ENCODE results near the gene NHS. TPM values are rescaled to one million over a fixed set of nuclear protein-coding genes. Genes with fewer than 3 reads are reported as not detected.

NHS gene
- total RNA-seq, 1 experiment from 2014 or later: 5.7 TPM

- Histone ChIP-seq H3K9ac (ENCODE audit: low read length) (no peak overlapping the region), H3K9me2 (ENCODE audit: insufficient read depth) (no peaks in the 10 kb centered on the region), H3K27ac (ENCODE audit: low read depth, low read length) (no peak overlapping the region), H3K4me1 (ENCODE audit: control insufficient read depth in 1 of 2, insufficient read depth in 2 of 2, low read length in 2 of 2) (0 out of 4 replicates have a peak, but pooled peaks cover 0 to 2% of the 10 kb centered on the region in 2 experiments), H3K4me2 (ENCODE audit: low read length) (no peak overlapping the region), H3K79me2 (ENCODE audit: insufficient read depth, low read length) (no peaks in the 10 kb centered on the region), H3K27me3 (ENCODE audit: insufficient read depth, low read length) (no peaks in the 10 kb centered on the region), H2AFZ (ENCODE audit: low read depth, low read length, poor library complexity, severe bottlenecking) (no peak overlapping the region), H4K20me1 (ENCODE audit: insufficient read depth) (no peaks in the 10 kb centered on the region), H3K36me3 (ENCODE audit: control insufficient read depth in 1 of 2, insufficient read depth in 2 of 2, low read length in 2 of 2) (no peaks in the 10 kb centered on the region), H3K4me3 (replicated peaks in 1 of 2; ENCODE audit: low read depth in 1 of 2, low read length in 2 of 2) (no peak overlapping the region), H3K9me3 (ENCODE audit: control insufficient read depth in 1 of 2, insufficient read depth in 1 of 2, low read depth in 1 of 2, low read length in 2 of 2) (no peaks in the 10 kb centered on the region)
- ChIA-PET RAD21 (ENCODE audit: low non-redundant PET in 1 of 2, low total read pairs in 2 of 2, uncharacterized antibody in 2 of 2, unreplicated experiment in 2 of 2) (no interaction called here), POLR2A (no interaction called here), CTCF (no interaction called here)
- DNase-seq (ENCODE audit: low read depth, low spot score) (no peak), ATAC-seq (no peak)
- TF ChIP-seq MAX (IDR thresholded peaks at IDR 0.05): no peak
- no peak for TF ChIP-seq RAD21 (IDR thresholded peaks at IDR 0.05; ENCODE audit: low read depth)
- no peak for TF ChIP-seq TCF7L2 (IDR thresholded peaks at IDR 0.05; ENCODE audit: borderline replicate concordance, extremely low read depth, insufficient read depth, insufficient read length)
- no peak for TF ChIP-seq SRF (IDR thresholded peaks at IDR 0.05; ENCODE audit: low read depth)
- BruUV-seq (replicated peaks): no TSS peak
- intact Hi-C loops (cut with micrococcal nuclease): no loop called here
Observed at GRCh38 chrX:17638731-17639130, 263.7 kb downstream of the NHS start.

GRCh38 chrX:17642891-17643290 is 267.9 kb downstream of the NHS start:
- Histone ChIP-seq H4K20me1 (ENCODE audit: insufficient read depth) (no peaks in the 10 kb centered on the region), H3K9ac (ENCODE audit: low read length) (no peak overlapping the region), H3K27me3 (ENCODE audit: insufficient read depth, low read length) (no peaks in the 10 kb centered on the region), H3K27ac (ENCODE audit: low read depth, low read length) (no peak overlapping the region), H3K4me2 (ENCODE audit: low read length) (no peak overlapping the region), H3K9me2 (ENCODE audit: insufficient read depth) (no peaks in the 10 kb centered on the region), H2AFZ (ENCODE audit: low read depth, low read length, poor library complexity, severe bottlenecking) (no peak overlapping the region), H3K4me1 (ENCODE audit: control insufficient read depth in 1 of 2, insufficient read depth in 2 of 2, low read length in 2 of 2) (0 out of 4 replicates have a peak, but pooled peaks cover 0 to 2% of the 10 kb centered on the region in 2 experiments), H3K36me3 (ENCODE audit: control insufficient read depth in 1 of 2, insufficient read depth in 2 of 2, low read length in 2 of 2) (no peaks in the 10 kb centered on the region), H3K4me3 (replicated peaks in 1 of 2; ENCODE audit: low read depth in 1 of 2, low read length in 2 of 2) (no peak overlapping the region), H3K9me3 (ENCODE audit: control insufficient read depth in 1 of 2, insufficient read depth in 1 of 2, low read depth in 1 of 2, low read length in 2 of 2) (no peaks in the 10 kb centered on the region), H3K79me2 (ENCODE audit: insufficient read depth, low read length) (no peaks in the 10 kb centered on the region)
- CTCF ChIA-PET: no interaction called here
- intact Hi-C loops (cut with micrococcal nuclease): no loop called here
- no peak for ATAC-seq
- POLR2A ChIA-PET: no interaction called here
- BruUV-seq (replicated peaks): no TSS peak
- RAD21 ChIA-PET (ENCODE audit: low non-redundant PET in 1 of 2, low total read pairs in 2 of 2, uncharacterized antibody in 2 of 2, unreplicated experiment in 2 of 2): no interaction called here
- TF ChIP-seq SRF (IDR thresholded peaks at IDR 0.05; ENCODE audit: low read depth) (no peak), YY1 (IDR thresholded peaks at IDR 0.05; ENCODE audit: extremely low read depth, insufficient replicate concordance, low read depth, low read length) (no peak), MAX (IDR thresholded peaks at IDR 0.05) (no peak), POLR2A (IDR thresholded peaks at IDR 0.05; ENCODE audit: borderline replicate concordance, extremely low read depth, insufficient read depth, insufficient read length) (no peak), EZH2 (IDR thresholded peaks at IDR 0.05) (no peak), POLR2AphosphoS5 (IDR thresholded peaks at IDR 0.05; ENCODE audit: low read depth, low read length) (no peak), JUND (IDR thresholded peaks at IDR 0.05) (no peak), EGR1 (IDR thresholded peaks at IDR 0.05; ENCODE audit: low read depth) (no peak), SP1 (IDR thresholded peaks at IDR 0.05; ENCODE audit: low read depth) (no peak), CTCF (IDR thresholded peaks at IDR 0.05 in 2 of 3, conservative IDR thresholded peaks at IDR 0.05 in 1 of 3; ENCODE audit: borderline replicate concordance in 1 of 3, insufficient read depth in 1 of 3, low read depth in 2 of 3, low read length in 2 of 3) (no peak), EZH2phosphoT487 (IDR thresholded peaks at IDR 0.05; ENCODE audit: borderline replicate concordance) (no peak), FOSL1 (IDR thresholded peaks at IDR 0.05; ENCODE audit: low read depth) (no peak)
- no peak for DNase-seq (ENCODE audit: low read depth, low spot score)
